ENCODE measurements around the gene SH2B3.

SH2B3 gene

DNA sequence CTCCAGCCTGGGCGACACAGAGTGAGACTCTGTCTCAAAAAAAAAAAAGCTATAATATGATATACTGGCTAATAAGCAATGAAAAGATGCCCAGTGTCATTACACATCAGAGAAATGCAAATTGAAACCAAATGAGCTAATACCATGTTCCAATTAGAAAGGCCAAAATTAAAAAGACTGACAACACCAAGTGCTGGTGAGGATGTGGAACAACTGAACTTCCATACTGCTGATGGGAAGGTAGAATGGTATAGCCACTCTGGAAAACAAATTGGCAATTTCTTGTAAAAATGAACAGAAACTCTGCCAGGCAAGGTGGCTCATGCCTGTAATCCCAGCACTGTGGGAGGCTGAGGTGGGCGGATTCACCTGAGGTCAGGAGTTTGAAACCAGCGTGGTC is 28.3 kb upstream of the SH2B3 start:
- H3K36me3 ChIP-seq (ENCODE audit: insufficient read depth, low read length) = no peaks in the 10 kb centered on the region
- no peak for DNase-seq (ENCODE audit: low read depth, low spot score)
- no peak overlapping the region for H3K27ac ChIP-seq
- TF ChIP-seq FOXP2 (optimal IDR thresholded peaks at IDR 0.05; ENCODE audit: control extremely low read depth, extremely low read length, insufficient read depth) = no peak
- no peak for TF ChIP-seq POLR2AphosphoS5 (IDR thresholded peaks at IDR 0.05; ENCODE audit: borderline replicate concordance, low read depth, low read length)
- no peak for TF ChIP-seq EZH2 (IDR thresholded peaks at IDR 0.05)
- H3K9ac ChIP-seq (ENCODE audit: insufficient read length) = no peak overlapping the region
- no peaks in the 10 kb centered on the region for H3K9me3 ChIP-seq (ENCODE audit: low read depth, low read length)
- H3K4me3 ChIP-seq = no peak overlapping the region

GRCh38 chr12:111379942-111380554 is 25.7 kb upstream of the SH2B3 start:
- no peak for DNase-seq (ENCODE audit: low read depth, low spot score)
- Histone ChIP-seq H3K9me3 (ENCODE audit: low read depth, low read length) (no peaks in the 10 kb centered on the region), H3K4me3 (no peak overlapping the region), H3K9ac (ENCODE audit: insufficient read length) (no peak overlapping the region), H3K27ac (no peak overlapping the region), H3K36me3 (ENCODE audit: insufficient read depth, low read length) (no peaks in the 10 kb centered on the region)
- TF ChIP-seq POLR2AphosphoS5 (IDR thresholded peaks at IDR 0.05; ENCODE audit: borderline replicate concordance, low read depth, low read length) (no peak), FOXP2 (optimal IDR thresholded peaks at IDR 0.05; ENCODE audit: control extremely low read depth, extremely low read length, insufficient read depth) (no peak), EZH2 (IDR thresholded peaks at IDR 0.05) (no peak)

- Histone ChIP-seq H3K9me3 (ENCODE audit: low read depth, low read length) (no peaks in the 10 kb centered on the region), H3K9ac (ENCODE audit: insufficient read length) (no peak overlapping the region), H3K27ac (no peak overlapping the region), H3K36me3 (ENCODE audit: insufficient read depth, low read length) (no peaks in the 10 kb centered on the region), H3K4me3 (no peak overlapping the region)
- no peak for DNase-seq (ENCODE audit: low read depth, low spot score)
- TF ChIP-seq EZH2 (IDR thresholded peaks at IDR 0.05) = no peak
- TF ChIP-seq FOXP2 (optimal IDR thresholded peaks at IDR 0.05; ENCODE audit: control extremely low read depth, extremely low read length, insufficient read depth) = no peak
- TF ChIP-seq POLR2AphosphoS5 (IDR thresholded peaks at IDR 0.05; ENCODE audit: borderline replicate concordance, low read depth, low read length) = no peak
Measured at GRCh38 chr12:111384596-111384995, 21.1 kb upstream of the SH2B3 start.

DNA sequence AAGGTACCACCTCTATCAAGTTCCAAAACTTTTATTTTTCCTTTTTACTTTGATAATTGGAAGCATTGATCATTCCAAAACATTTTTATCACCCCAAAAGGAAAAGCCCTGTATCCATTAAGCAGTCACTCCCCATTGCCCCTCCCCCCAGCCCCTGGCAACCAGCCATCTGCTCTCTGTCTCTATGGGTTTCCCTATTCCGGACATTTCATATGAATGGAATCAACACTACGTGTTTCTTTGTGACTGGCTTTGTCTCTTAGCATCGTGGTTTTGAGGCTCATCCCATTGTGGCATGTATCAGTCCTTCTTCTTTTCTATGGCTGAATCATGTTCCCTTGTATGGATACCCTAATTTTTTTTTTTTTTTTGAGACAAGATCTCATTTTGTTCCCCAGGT is 18.8 kb upstream of the SH2B3 start:
- H3K36me3 ChIP-seq (ENCODE audit: insufficient read depth, low read length) = no peaks in the 10 kb centered on the region
- TF ChIP-seq EZH2 (IDR thresholded peaks at IDR 0.05) (no peak), FOXP2 (optimal IDR thresholded peaks at IDR 0.05; ENCODE audit: control extremely low read depth, extremely low read length, insufficient read depth) (no peak), POLR2AphosphoS5 (IDR thresholded peaks at IDR 0.05; ENCODE audit: borderline replicate concordance, low read depth, low read length) (no peak)

GRCh38 chr12:111387747-111388323 is 17.9 kb upstream of the SH2B3 start:
- H3K27ac ChIP-seq = no peak overlapping the region
- H3K4me3 ChIP-seq = no peak overlapping the region
- DNase-seq (ENCODE audit: low read depth, low spot score) = no peak
- H3K9ac ChIP-seq (ENCODE audit: insufficient read length) = no peak overlapping the region
- H3K36me3 ChIP-seq (ENCODE audit: insufficient read depth, low read length) = no peaks in the 10 kb centered on the region
- no peaks in the 10 kb centered on the region for H3K9me3 ChIP-seq (ENCODE audit: low read depth, low read length)
- TF ChIP-seq EZH2 (IDR thresholded peaks at IDR 0.05) (no peak), POLR2AphosphoS5 (IDR thresholded peaks at IDR 0.05; ENCODE audit: borderline replicate concordance, low read depth, low read length) (no peak), FOXP2 (optimal IDR thresholded peaks at IDR 0.05; ENCODE audit: control extremely low read depth, extremely low read length, insufficient read depth) (no peak)

More for the DNA sequence above, 18.8 kb upstream of the SH2B3 start:
- Histone ChIP-seq H3K4me3 (no peak overlapping the region), H3K9ac (ENCODE audit: insufficient read length) (no peak overlapping the region), H3K9me3 (ENCODE audit: low read depth, low read length) (no peaks in the 10 kb centered on the region), H3K27ac (no peak overlapping the region)
- no peak for DNase-seq (ENCODE audit: low read depth, low spot score)

DNA sequence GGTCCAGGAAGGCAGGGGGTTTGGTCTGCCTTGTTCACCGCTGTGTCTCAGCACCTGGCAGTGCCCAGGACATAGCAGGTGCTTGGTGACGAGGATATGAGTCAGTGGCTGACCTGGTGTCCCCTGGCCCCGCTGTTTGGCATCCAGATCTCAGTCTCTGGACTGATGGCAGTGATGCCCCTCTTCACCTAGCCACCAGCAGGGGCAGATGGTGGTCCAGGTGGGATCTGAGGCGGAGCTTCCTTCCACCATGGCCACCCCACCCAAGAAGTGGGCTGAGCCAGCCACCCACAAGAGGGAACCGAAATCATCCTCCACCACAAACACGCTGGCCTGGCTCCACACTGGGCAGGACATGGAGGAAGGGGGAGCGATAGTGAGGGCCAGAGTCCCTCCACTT is 16.1 kb upstream of the SH2B3 start:
- no peak overlapping the region for H3K27ac ChIP-seq
- no peak for TF ChIP-seq FOXP2 (optimal IDR thresholded peaks at IDR 0.05; ENCODE audit: control extremely low read depth, extremely low read length, insufficient read depth)
- TF ChIP-seq POLR2AphosphoS5 (IDR thresholded peaks at IDR 0.05; ENCODE audit: borderline replicate concordance, low read depth, low read length) = no peak
- H3K9ac ChIP-seq (ENCODE audit: insufficient read length) = no peak overlapping the region
- H3K4me3 ChIP-seq = no peak overlapping the region
- DNase-seq (ENCODE audit: low read depth, low spot score) = no peak
- H3K9me3 ChIP-seq (ENCODE audit: low read depth, low read length) = no peaks in the 10 kb centered on the region
- no peaks in the 10 kb centered on the region for H3K36me3 ChIP-seq (ENCODE audit: insufficient read depth, low read length)

- no peak overlapping the region for H3K4me3 ChIP-seq
- no peak overlapping the region for H3K9ac ChIP-seq (ENCODE audit: insufficient read length)
- H3K9me3 ChIP-seq (ENCODE audit: low read depth, low read length) = no peaks in the 10 kb centered on the region
- H3K36me3 ChIP-seq (ENCODE audit: insufficient read depth, low read length) = no peaks in the 10 kb centered on the region
- TF ChIP-seq POLR2AphosphoS5 (IDR thresholded peaks at IDR 0.05; ENCODE audit: borderline replicate concordance, low read depth, low read length) = no peak
- no peak for TF ChIP-seq FOXP2 (optimal IDR thresholded peaks at IDR 0.05; ENCODE audit: control extremely low read depth, extremely low read length, insufficient read depth)
- no peak for DNase-seq (ENCODE audit: low read depth, low spot score)
- no peak overlapping the region for H3K27ac ChIP-seq
Measured at GRCh38 chr12:111390910-111391309, 14.8 kb upstream of the SH2B3 start.

- Histone ChIP-seq H3K27ac (no peak overlapping the region), H3K4me3 (no peak overlapping the region), H3K36me3 (ENCODE audit: insufficient read depth, low read length) (no peaks in the 10 kb centered on the region), H3K9me3 (ENCODE audit: low read depth, low read length) (no peaks in the 10 kb centered on the region), H3K9ac (ENCODE audit: insufficient read length) (no peak overlapping the region)
- DNase-seq (ENCODE audit: low read depth, low spot score) = no peak
- TF ChIP-seq EZH2 (IDR thresholded peaks at IDR 0.05) = no peak
- TF ChIP-seq FOXP2 (optimal IDR thresholded peaks at IDR 0.05; ENCODE audit: control extremely low read depth, extremely low read length, insufficient read depth) = no peak
- no peak for TF ChIP-seq POLR2AphosphoS5 (IDR thresholded peaks at IDR 0.05; ENCODE audit: borderline replicate concordance, low read depth, low read length)
Measured at GRCh38 chr12:111393700-111394300, 11.9 kb upstream of the SH2B3 start.
